HG03457 (cell line): ENCODE measurements around the gene VPS72.
A peak's percentile ranks its signal among the peaks of the same experiment; 100 is the strongest.
"Not testable (repeated sequence)": the region's sequence is repeated elsewhere in the genome, so short reads cannot be mapped to it uniquely, and the experiment has no call there.

Experiments used
- ATAC-seq: cut with Tn5 transposase; IDR thresholded peaks from one replicate; pipeline ENCODE4 v1.9.1; 2021; ENCODE audit warnings: moderate number of reproducible peaks; ENCODE audit not compliant: unreplicated experiment

The VPS72 gene

GRCh38 chr1:151188667-151189066 lies 1.3 kb downstream of the VPS72 start:
- ATAC-seq: not testable (repeated sequence)

GRCh38 chr1:151187205-151187604 lies 2.8 kb downstream of the VPS72 start:
- ATAC-seq: no peak

GRCh38 chr1:151184211-151184610 lies 5.8 kb downstream of the VPS72 start:
- ATAC-seq: no peak

GRCh38 chr1:151176514-151177045 lies 13.4 kb downstream of the VPS72 start:
- ATAC-seq: no peak

GRCh38 chr1:151175863-151176262 lies 14.1 kb downstream of the VPS72 start, which contains the start of gene TMOD4:
Gene TMOD4, minus strand, starts transcription at chr1:151175981. Its CDS starts 1,106 bp downstream, at chr1:151174875.
- ATAC-seq: no peak

- no peak for ATAC-seq
These were observed 14.8 kb downstream of the VPS72 start for GRCh38 chr1:151175041-151175741.

GRCh38 chr1:151171190-151171589 lies 18.8 kb downstream of the VPS72 start:
- no peak for ATAC-seq

GRCh38 chr1:151167116-151167515 lies 22.9 kb downstream of the VPS72 start:
- ATAC-seq: no peak

- ATAC-seq: no peak
These were observed 23.5 kb downstream of the VPS72 start for GRCh38 chr1:151166505-151166956.

- ATAC-seq: peak; percentile 63
These were observed 24.1 kb downstream of the VPS72 start, which contains the start of the genes LYSMD1 and SCNM1 for GRCh38 chr1:151165738-151166504. Gene LYSMD1, minus strand, starts transcription at chr1:151165902. Its CDS starts 644 bp downstream, at chr1:151165258. Gene SCNM1, plus strand, starts transcription at chr1:151166144. Its CDS starts 9 bp downstream, at chr1:151166153.

- ATAC-seq: no peak
These were observed 24.7 kb downstream of the VPS72 start for GRCh38 chr1:151165281-151165737.

- no peak for ATAC-seq
These were observed 25.2 kb downstream of the VPS72 start for GRCh38 chr1:151164732-151165280.

- no peak for ATAC-seq
These were observed 30.6 kb downstream of the VPS72 start for GRCh38 chr1:151159373-151159772.

GRCh38 chr1:151158751-151159251 lies 31.2 kb downstream of the VPS72 start:
- ATAC-seq: no peak

- ATAC-seq: no peak
These were observed 31.7 kb downstream of the VPS72 start for GRCh38 chr1:151158326-151158725.

- no peak for ATAC-seq
These were observed 32.9 kb downstream of the VPS72 start for GRCh38 chr1:151157067-151157531.

- ATAC-seq: peak; percentile 42
These were observed 33.5 kb downstream of the VPS72 start, which contains the start of gene TNFAIP8L2 for GRCh38 chr1:151156515-151156819. Gene TNFAIP8L2, plus strand, starts transcription at chr1:151156649. Its CDS starts 2,049 bp downstream, at chr1:151158698.

GRCh38 chr1:151147665-151148064 lies 42.3 kb downstream of the VPS72 start:
- ATAC-seq: no peak

- no peak for ATAC-seq
These were observed 42.9 kb downstream of the VPS72 start for GRCh38 chr1:151147132-151147503.

- peak; percentile 85 for ATAC-seq
These were observed 43.4 kb downstream of the VPS72 start, which contains the start of gene SEMA6C for GRCh38 chr1:151146412-151147131. Gene SEMA6C, minus strand, starts transcription at chr1:151146631. Its CDS starts 4,010 bp downstream, at chr1:151142621.
